ENCODE data around the gene HIF1A. TPM values are rescaled to one million over a fixed set of nuclear protein-coding genes. Genes with fewer than 3 reads are reported as not detected.

HIF1A gene
- total RNA-seq, 2 donors from 2014 or later, result 81.2 to 89.1 TPM

- Histone ChIP-seq H3K9me3 (no peaks in the 10 kb centered on the region), H3K4me1 (peaks cover 0 to 18% of the 10 kb centered on the region in 2 donors), H3K36me3 (no peaks in the 10 kb centered on the region), H3K27ac (no peak overlapping the region), H3K4me3 (no peak overlapping the region), H3K27me3 (no peaks in the 10 kb centered on the region)
- no peak for TF ChIP-seq CTCF (IDR thresholded peaks at IDR 0.05)
- no peak for DNase-seq (ENCODE audit: low spot score)
These were observed 1.3 kb upstream of the HIF1A start for GRCh38 chr14:61694039-61694438.

GRCh38 chr14:61695695-61696527 lies 598 bp downstream of the HIF1A start:
- TF ChIP-seq CTCF (IDR thresholded peaks at IDR 0.05), result no peak
- H3K36me3 ChIP-seq, result no peaks in the 10 kb centered on the region
- peak; percentile 74 for DNase-seq (ENCODE audit: low spot score)
- H3K27me3 ChIP-seq, result no peaks in the 10 kb centered on the region
- peaks cover 0 to 28% of the 10 kb centered on the region in 2 donors for H3K4me1 ChIP-seq
- no peaks in the 10 kb centered on the region for H3K9me3 ChIP-seq
- peak overlapping the region; percentile 96 to 99 for H3K27ac ChIP-seq
- peak overlapping the region; percentile 89 to 94 for H3K4me3 ChIP-seq

- Histone ChIP-seq H3K27me3 (no peaks in the 10 kb centered on the region), H3K4me1 (peaks cover 0 to 37% of the 10 kb centered on the region in 2 donors), H3K4me3 (peak overlapping the region; percentile 89 to 94), H3K36me3 (no peaks in the 10 kb centered on the region), H3K27ac (peak overlapping the region; percentile 96 to 99), H3K9me3 (no peaks in the 10 kb centered on the region)
- no peak for TF ChIP-seq CTCF (IDR thresholded peaks at IDR 0.05)
- DNase-seq (ENCODE audit: low spot score), result no peak
These were observed 1.5 kb downstream of the HIF1A start for GRCh38 chr14:61696753-61697318.

- Histone ChIP-seq H3K27ac (peak overlapping the region; percentile 96 to 99), H3K4me3 (peak overlapping the region in 1 of 2 donors; percentile 89), H3K9me3 (no peaks in the 10 kb centered on the region), H3K36me3 (no peaks in the 10 kb centered on the region), H3K27me3 (no peaks in the 10 kb centered on the region), H3K4me1 (peaks cover 0 to 49% of the 10 kb centered on the region in 2 donors)
- no peak for DNase-seq (ENCODE audit: low spot score)
- no peak for TF ChIP-seq CTCF (IDR thresholded peaks at IDR 0.05)
These were observed 3.1 kb downstream of the HIF1A start for GRCh38 chr14:61698206-61698980.

- Histone ChIP-seq H3K4me3 (peak overlapping the region in 1 of 2 donors; percentile 89), H3K9me3 (no peaks in the 10 kb centered on the region), H3K27ac (peak overlapping the region in 1 of 2 donors; percentile 96), H3K36me3 (no peaks in the 10 kb centered on the region), H3K4me1 (peaks cover 0 to 52% of the 10 kb centered on the region in 2 donors), H3K27me3 (no peaks in the 10 kb centered on the region)
- no peak for TF ChIP-seq CTCF (IDR thresholded peaks at IDR 0.05)
- no peak for DNase-seq (ENCODE audit: low spot score)
These were observed 3.7 kb downstream of the HIF1A start for GRCh38 chr14:61699027-61699426.

Data from right atrium auricular region (tissue), 2 donors.